Purkinje cell (primary cell): ENCODE results near the gene CT45A2. TPM values are rescaled to one million over a fixed set of nuclear protein-coding genes. Genes with fewer than 3 reads are reported as not detected.

Source experiments
- polyA plus RNA-seq: library from polyadenylated mRNA; unstranded; fragments of >200 nt; fragmentation: Nextera tagmentation; gene quantifications from 2 replicates; pipeline ENCODE4 v1.2.1, GENCODE V29; 2014

Gene CT45A2, protein sequence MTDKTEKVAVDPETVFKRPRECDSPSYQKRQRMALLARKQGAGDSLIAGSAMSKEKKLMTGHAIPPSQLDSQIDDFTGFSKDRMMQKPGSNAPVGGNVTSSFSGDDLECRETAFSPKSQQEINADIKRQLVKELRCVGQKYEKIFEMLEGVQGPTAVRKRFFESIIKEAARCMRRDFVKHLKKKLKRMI
- polyA plus RNA-seq = not detected in 2 replicates

DNA sequence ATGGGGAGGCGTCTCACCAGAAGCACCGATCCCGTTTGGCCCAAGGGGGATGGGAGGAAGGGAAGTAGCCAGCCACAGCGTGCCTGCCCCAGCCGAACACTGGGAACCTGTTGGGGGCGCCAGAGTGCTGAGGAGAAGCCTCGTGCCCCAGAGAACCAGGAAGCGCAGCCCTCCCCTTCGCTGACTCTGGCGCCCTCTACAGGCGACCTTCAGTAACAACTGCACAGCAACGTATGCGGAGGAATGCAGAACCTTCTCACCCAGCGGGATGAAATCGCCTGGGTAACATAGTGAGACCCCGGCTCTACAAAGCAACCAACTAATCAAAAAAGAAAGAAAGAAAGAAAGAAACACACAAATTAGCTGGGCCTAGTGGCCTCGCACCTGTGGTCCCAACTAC is at the start of gene CT45A2:
Gene CT45A2 (minus strand): TSS at position 101 of the 400 bp plus-strand sequence. CDS start 3,747 bp downstream, outside the sequence.

DNA sequence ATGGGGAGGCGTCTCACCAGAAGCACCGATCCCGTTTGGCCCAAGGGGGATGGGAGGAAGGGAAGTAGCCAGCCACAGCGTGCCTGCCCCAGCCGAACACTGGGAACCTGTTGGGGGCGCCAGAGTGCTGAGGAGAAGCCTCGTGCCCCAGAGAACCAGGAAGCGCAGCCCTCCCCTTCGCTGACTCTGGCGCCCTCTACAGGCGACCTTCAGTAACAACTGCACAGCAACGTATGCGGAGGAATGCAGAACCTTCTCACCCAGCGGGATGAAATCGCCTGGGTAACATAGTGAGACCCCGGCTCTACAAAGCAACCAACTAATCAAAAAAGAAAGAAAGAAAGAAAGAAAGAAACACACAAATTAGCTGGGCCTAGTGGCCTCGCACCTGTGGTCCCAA is 34.6 kb upstream of the CT45A2 start, which contains the start of gene CT45A8:
Gene CT45A8 (minus strand): TSS at position 101 of the 400 bp plus-strand sequence. CDS start 3,755 bp downstream, outside the sequence.

DNA sequence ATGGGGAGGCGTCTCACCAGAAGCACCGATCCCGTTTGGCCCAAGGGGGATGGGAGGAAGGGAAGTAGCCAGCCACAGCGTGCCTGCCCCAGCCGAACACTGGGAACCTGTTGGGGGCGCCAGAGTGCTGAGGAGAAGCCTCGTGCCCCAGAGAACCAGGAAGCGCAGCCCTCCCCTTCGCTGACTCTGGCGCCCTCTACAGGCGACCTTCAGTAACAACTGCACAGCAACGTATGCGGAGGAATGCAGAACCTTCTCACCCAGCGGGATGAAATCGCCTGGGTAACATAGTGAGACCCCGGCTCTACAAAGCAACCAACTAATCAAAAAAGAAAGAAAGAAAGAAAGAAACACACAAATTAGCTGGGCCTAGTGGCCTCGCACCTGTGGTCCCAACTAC is 17.4 kb upstream of the CT45A2 start, which contains the start of gene CT45A7:
Gene CT45A7 (minus strand): TSS at position 101 of the 400 bp plus-strand sequence. CDS start 3,747 bp downstream, outside the sequence.

DNA sequence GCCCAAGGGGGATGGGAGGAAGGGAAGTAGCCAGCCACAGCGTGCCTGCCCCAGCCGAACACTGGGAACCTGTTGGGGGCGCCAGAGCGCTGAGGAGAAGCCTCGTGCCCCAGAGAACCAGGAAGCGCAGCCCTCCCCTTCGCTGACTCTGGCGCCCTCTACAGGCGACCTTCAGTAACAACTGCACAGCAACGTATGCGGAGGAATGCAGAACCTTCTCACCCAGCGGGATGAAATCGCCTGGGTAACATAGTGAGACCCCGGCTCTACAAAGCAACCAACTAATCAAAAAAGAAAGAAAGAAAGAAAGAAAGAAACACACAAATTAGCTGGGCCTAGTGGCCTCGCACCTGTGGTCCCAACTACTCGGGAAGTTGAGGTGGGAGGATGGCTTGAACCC is 17.1 kb downstream of the CT45A2 start, which contains the start of gene CT45A6:
Gene CT45A6 (minus strand): TSS at position 101 of the 400 bp plus-strand sequence. CDS start 3,794 bp downstream, outside the sequence.

DNA sequence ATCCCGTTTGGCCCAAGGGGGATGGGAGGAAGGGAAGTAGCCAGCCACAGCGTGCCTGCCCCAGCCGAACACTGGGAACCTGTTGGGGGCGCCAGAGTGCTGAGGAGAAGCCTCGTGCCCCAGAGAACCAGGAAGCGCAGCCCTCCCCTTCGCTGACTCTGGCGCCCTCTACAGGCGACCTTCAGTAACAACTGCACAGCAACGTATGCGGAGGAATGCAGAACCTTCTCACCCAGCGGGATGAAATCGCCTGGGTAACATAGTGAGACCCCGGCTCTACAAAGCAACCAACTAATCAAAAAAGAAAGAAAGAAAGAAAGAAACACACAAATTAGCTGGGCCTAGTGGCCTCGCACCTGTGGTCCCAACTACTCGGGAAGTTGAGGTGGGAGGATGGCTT is 34.4 kb downstream of the CT45A2 start, which contains the start of gene CT45A5:
Gene CT45A5 (minus strand): TSS at position 101 of the 400 bp plus-strand sequence. CDS start 3,774 bp downstream, outside the sequence.

DNA sequence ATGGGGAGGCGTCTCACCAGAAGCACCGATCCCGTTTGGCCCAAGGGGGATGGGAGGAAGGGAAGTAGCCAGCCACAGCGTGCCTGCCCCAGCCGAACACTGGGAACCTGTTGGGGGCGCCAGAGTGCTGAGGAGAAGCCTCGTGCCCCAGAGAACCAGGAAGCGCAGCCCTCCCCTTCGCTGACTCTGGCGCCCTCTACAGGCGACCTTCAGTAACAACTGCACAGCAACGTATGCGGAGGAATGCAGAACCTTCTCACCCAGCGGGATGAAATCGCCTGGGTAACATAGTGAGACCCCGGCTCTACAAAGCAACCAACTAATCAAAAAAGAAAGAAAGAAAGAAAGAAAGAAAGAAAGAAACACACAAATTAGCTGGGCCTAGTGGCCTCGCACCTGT is 51.7 kb downstream of the CT45A2 start, which contains the start of gene CT45A3:
Gene CT45A3 (minus strand): TSS at position 101 of the 400 bp plus-strand sequence. CDS start 3,747 bp downstream, outside the sequence.

Other genes starting within 250 kb of the CT45A2 start
- gene CT45A1, start 106.4 kb downstream of the CT45A2 start, polyA plus RNA-seq = not detected in 2 replicates
- not detected in 2 replicates for gene CT45A3, start 51.8 kb downstream of the CT45A2 start, polyA plus RNA-seq
- gene CT45A5, start 34.5 kb downstream of the CT45A2 start, polyA plus RNA-seq = 0.94 TPM in 1 of 2 replicates, not detected in the other
- gene CT45A6, start 17.2 kb downstream of the CT45A2 start, polyA plus RNA-seq = not detected in 2 replicates
- not detected in 2 replicates for gene CT45A7, start 17.3 kb upstream of the CT45A2 start, polyA plus RNA-seq
- not detected in 2 replicates for gene CT45A8, start 34.5 kb upstream of the CT45A2 start, polyA plus RNA-seq
- gene CT45A9, start 51.8 kb upstream of the CT45A2 start, polyA plus RNA-seq = not detected in 2 replicates
- not detected in 2 replicates for gene CT45A10, start 73.4 kb upstream of the CT45A2 start, polyA plus RNA-seq
- not detected in 2 replicates for gene SAGE1, start 73.7 kb upstream of the CT45A2 start, polyA plus RNA-seq
- gene MMGT1, start 154.0 kb upstream of the CT45A2 start, polyA plus RNA-seq = 41.5 and 59.8 TPM in 2 replicates
- gene SLC9A6, start 165.4 kb upstream of the CT45A2 start, polyA plus RNA-seq = 45.9 and 51.0 TPM in 2 replicates